ENCODE data around the gene SND1.

The SND1 gene

GRCh38 chr7:127807829-127808228 is 155.8 kb downstream of the SND1 start:
- Histone ChIP-seq H3F3A (ENCODE audit: insufficient read depth, low read length) (no peaks in the 10 kb centered on the region), H3K4me3 (ENCODE audit: low read depth, low read length, poor library complexity, severe bottlenecking) (no peak overlapping the region), H2AFZ (ENCODE audit: low read length) (no peak overlapping the region), H4K20me1 (ENCODE audit: insufficient read depth, low read length) (no peaks in the 10 kb centered on the region), H3K4me1 (ENCODE audit: insufficient read depth, low read length, severe bottlenecking) (no peaks in the 10 kb centered on the region), H3K9ac (ENCODE audit: low read length) (no peak overlapping the region), H3K9me2 (ENCODE audit: low read depth, low read length) (no peaks in the 10 kb centered on the region), H3K9me3 (ENCODE audit: low read length) (no peaks in the 10 kb centered on the region), H3K36me3 (ENCODE audit: insufficient read depth, low read length) (peaks cover 49% of the 10 kb centered on the region), H3K27ac (ENCODE audit: low read depth, low read length, poor library complexity, severe bottlenecking) (no peak overlapping the region), H3K79me2 (ENCODE audit: insufficient read depth, low read length) (peaks cover 17% of the 10 kb centered on the region; the same call in 1 of the 2 replicates), H3K27me3 (ENCODE audit: insufficient read depth, low read length) (no peaks in the 10 kb centered on the region), H3K4me2 (ENCODE audit: low read length) (no peak overlapping the region)
- TF ChIP-seq EZH2 (IDR thresholded peaks at IDR 0.05; ENCODE audit: borderline replicate concordance, low read length) (no peak), CTCF (IDR thresholded peaks at IDR 0.05; ENCODE audit: low read length) (no peak)

DNA sequence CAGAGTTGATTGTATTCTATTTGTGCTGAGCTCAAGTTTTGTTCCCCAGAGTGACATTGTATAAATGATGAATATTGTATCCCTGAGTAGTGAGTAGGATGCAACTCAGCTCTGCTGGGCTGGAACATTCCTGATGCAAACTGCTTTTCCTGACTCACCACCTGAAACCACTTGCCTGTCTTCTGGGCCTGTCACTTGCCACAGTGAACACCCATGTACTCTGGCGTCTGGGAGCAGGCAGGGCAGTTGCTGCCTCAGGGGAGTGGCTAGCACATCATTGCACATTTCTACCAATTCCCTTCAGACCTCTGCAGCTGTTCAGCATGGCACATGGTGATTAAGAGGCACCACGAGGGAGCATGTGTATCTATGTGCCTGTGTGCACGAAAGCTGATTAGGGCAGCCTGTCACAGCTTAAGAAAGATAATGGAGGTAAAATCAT is 157.3 kb downstream of the SND1 start:
- no peak overlapping the region for H3K27ac ChIP-seq (ENCODE audit: low read depth, low read length, poor library complexity, severe bottlenecking)
- H3K27me3 ChIP-seq (ENCODE audit: insufficient read depth, low read length), result no peaks in the 10 kb centered on the region
- H3K9me3 ChIP-seq (ENCODE audit: low read length), result no peaks in the 10 kb centered on the region
- H3K9me2 ChIP-seq (ENCODE audit: low read depth, low read length), result no peaks in the 10 kb centered on the region
- H3K4me3 ChIP-seq (ENCODE audit: low read depth, low read length, poor library complexity, severe bottlenecking), result no peak overlapping the region
- H3F3A ChIP-seq (ENCODE audit: insufficient read depth, low read length), result no peaks in the 10 kb centered on the region
- no peaks in the 10 kb centered on the region for H4K20me1 ChIP-seq (ENCODE audit: insufficient read depth, low read length)
- H3K36me3 ChIP-seq (ENCODE audit: insufficient read depth, low read length), result peaks cover 52% of the 10 kb centered on the region
- no peaks in the 10 kb centered on the region for H3K4me1 ChIP-seq (ENCODE audit: insufficient read depth, low read length, severe bottlenecking)
- H2AFZ ChIP-seq (ENCODE audit: low read length), result no peak overlapping the region
- no peak overlapping the region for H3K9ac ChIP-seq (ENCODE audit: low read length)
- TF ChIP-seq EZH2 (IDR thresholded peaks at IDR 0.05; ENCODE audit: borderline replicate concordance, low read length) (no peak), CTCF (IDR thresholded peaks at IDR 0.05; ENCODE audit: low read length) (no peak)
- peaks cover 22% of the 10 kb centered on the region; the same call in 1 of the 2 replicates for H3K79me2 ChIP-seq (ENCODE audit: insufficient read depth, low read length)
- no peak overlapping the region for H3K4me2 ChIP-seq (ENCODE audit: low read length)

GRCh38 chr7:127810113-127810512 is 158.1 kb downstream of the SND1 start:
- TF ChIP-seq EZH2 (IDR thresholded peaks at IDR 0.05; ENCODE audit: borderline replicate concordance, low read length) (no peak), CTCF (IDR thresholded peaks at IDR 0.05; ENCODE audit: low read length) (no peak)
- H3F3A ChIP-seq (ENCODE audit: insufficient read depth, low read length), result no peaks in the 10 kb centered on the region
- H3K9ac ChIP-seq (ENCODE audit: low read length), result no peak overlapping the region
- peaks cover 22% of the 10 kb centered on the region; the same call in 1 of the 2 replicates for H3K79me2 ChIP-seq (ENCODE audit: insufficient read depth, low read length)
- H3K27me3 ChIP-seq (ENCODE audit: insufficient read depth, low read length), result no peaks in the 10 kb centered on the region
- H4K20me1 ChIP-seq (ENCODE audit: insufficient read depth, low read length), result no peaks in the 10 kb centered on the region
- H3K27ac ChIP-seq (ENCODE audit: low read depth, low read length, poor library complexity, severe bottlenecking), result no peak overlapping the region
- H3K4me1 ChIP-seq (ENCODE audit: insufficient read depth, low read length, severe bottlenecking), result no peaks in the 10 kb centered on the region
- no peak overlapping the region for H2AFZ ChIP-seq (ENCODE audit: low read length)
- H3K36me3 ChIP-seq (ENCODE audit: insufficient read depth, low read length), result peaks cover 47% of the 10 kb centered on the region
- H3K9me2 ChIP-seq (ENCODE audit: low read depth, low read length), result no peaks in the 10 kb centered on the region
- no peaks in the 10 kb centered on the region for H3K9me3 ChIP-seq (ENCODE audit: low read length)
- no peak overlapping the region for H3K4me3 ChIP-seq (ENCODE audit: low read depth, low read length, poor library complexity, severe bottlenecking)
- H3K4me2 ChIP-seq (ENCODE audit: low read length), result no peak overlapping the region

Measured in OCI-LY1 (cell line).